LHCN-M2 (cell line): ENCODE measurements around the gene HOXC12. TPM values are rescaled to one million over a fixed set of nuclear protein-coding genes. Genes with fewer than 3 reads are reported as not detected.

Experiments used
- DNase-seq: peaks from one replicate; pipeline ENCODE4 v3.0.0-alpha.2; 2012; ENCODE audit warnings: low read depth
- polyA plus RNA-seq: library from polyadenylated mRNA; unstranded; fragments of >200 nt; gene quantifications from one replicate; pipeline ENCODE4 v1.2.1, GENCODE V29; 2012; ENCODE audit warnings: missing spikeins
- total RNA-seq: library from RNA; depleted of rRNA; stranded (reverse); fragments of >200 nt; gene quantifications from 2 replicates; pipeline ENCODE4 v1.2.3, GENCODE V29; 2014; rRNA removed

HOXC12 gene
- 0.34 and 0.38 TPM in 2 replicates for total RNA-seq
- polyA plus RNA-seq: 0.19 TPM

- DNase-seq: no peak
Measured at GRCh38 chr12:53954694-53955035, at the start of gene HOXC12. Gene HOXC12, plus strand, starts transcription at chr12:53954903. Its CDS starts 27 bp downstream, at chr12:53954930.

GRCh38 chr12:53907103-53907502 is 47.6 kb upstream of the HOXC12 start:
- DNase-seq: no peak

DNA sequence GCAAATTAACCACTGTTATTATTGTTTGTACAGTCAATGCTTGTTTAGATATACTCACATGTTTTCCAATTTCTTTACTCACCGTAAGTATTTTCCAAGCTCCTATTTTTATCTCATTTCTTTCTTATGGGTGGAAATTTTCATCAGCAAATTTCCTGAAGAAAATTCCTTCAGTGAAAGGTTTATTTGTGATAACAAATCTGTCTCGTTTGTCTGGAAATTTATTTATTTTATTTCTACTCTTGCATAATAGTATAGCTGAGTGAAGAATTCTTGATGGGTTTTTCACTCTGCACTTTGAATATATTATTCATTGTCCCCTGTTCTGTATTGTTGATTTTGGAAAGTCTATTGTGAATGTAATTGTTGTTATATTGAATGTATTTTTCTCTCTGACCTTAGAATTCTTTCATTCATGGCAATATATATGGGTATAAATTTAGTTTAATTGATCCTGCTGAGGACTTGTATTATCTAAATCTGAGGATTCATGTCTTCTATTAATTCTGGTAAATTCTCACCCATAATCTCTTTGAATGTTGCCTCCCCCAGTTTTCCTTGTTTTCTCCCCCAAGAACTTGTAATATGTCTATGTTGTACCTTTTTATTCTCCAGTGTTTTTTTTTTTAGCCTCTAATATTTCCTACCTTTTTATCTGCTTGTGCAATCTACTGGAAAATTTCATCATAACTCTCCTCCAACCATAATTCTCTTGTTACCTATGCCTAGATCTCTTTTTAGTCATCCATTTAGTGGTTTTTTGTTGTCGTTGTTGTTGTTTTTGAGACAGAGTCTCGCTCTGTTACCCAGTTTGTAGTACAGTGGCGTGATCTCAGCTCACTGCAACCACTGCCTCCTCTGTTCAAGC is 37.7 kb upstream of the HOXC12 start:
- DNase-seq: no peak

GRCh38 chr12:53924521-53925405 is 29.9 kb upstream of the HOXC12 start:
- peak; percentile 23 for DNase-seq

GRCh38 chr12:53927220-53928029 is 27.3 kb upstream of the HOXC12 start:
- no peak for DNase-seq

DNA sequence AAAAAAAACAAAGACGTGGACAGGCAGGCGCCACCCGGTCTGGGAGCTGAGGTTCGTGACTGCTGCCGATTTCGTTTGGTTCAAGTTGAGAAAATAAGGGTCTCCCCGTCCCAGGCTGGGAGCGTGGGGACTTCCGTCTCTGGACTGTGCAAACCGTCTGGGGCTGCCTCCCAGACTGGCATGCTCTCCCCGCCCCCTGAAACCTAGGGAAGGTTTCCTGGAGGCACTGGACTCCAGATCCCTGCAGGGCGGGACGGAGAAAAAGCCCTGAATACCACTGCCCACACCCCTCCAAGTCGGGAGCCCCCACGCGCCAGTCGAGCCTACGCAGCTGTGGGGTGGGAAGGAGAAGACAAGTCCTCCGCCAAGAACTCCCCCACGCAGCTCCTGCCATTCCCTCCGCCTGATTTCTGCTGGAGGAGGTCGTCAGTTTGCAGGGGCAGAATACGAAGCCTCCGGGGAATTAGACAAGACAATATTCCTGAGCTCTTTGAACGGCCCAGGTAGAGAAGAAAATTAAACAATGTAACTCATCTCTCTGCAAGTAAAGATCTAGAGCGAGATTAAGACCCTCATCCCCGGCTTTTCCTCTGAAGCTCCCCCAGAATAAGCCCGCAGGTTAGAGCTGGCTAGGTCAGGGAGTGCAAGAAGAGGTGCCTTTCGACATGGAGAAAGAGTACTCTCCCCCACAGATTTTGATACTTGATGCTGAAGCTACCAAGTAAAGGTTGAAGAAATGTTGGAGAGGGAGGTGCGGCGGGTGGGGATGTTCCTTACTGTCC is 26.5 kb upstream of the HOXC12 start:
- DNase-seq: no peak

GRCh38 chr12:53929527-53929926 is 25.2 kb upstream of the HOXC12 start:
- DNase-seq: no peak

DNA sequence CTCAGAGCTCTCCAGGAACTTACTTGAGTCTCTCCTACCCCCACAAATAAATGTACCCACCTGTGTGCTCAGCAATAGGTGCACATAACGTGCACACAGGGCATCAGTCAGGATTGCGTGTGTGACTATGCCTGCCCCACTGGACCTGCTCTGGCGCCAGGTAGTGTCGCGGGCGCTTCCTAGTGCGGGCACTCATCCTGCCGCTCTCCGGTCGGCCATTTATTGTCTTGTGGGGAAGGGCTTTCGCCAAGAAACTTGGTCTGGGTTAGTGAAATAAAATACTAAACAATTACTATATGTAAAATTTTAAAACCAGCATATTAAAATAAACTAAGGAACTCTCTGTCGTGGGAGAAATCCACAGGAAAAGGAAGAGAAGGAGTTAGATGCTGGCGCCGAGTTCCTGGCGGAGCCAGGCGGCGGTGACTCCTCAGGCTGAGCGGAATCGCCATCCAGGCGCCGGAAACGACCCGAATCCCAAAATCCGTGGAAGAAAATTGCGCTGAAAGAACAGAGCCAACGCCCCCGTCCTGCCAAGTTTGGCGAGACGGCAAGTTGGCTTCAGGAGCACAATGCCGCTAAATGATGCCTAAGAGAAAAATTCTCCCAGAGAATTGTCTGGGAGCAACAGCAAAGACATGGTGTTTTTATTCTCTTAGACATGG is 24.0 kb upstream of the HOXC12 start:
- DNase-seq: no peak

DNA sequence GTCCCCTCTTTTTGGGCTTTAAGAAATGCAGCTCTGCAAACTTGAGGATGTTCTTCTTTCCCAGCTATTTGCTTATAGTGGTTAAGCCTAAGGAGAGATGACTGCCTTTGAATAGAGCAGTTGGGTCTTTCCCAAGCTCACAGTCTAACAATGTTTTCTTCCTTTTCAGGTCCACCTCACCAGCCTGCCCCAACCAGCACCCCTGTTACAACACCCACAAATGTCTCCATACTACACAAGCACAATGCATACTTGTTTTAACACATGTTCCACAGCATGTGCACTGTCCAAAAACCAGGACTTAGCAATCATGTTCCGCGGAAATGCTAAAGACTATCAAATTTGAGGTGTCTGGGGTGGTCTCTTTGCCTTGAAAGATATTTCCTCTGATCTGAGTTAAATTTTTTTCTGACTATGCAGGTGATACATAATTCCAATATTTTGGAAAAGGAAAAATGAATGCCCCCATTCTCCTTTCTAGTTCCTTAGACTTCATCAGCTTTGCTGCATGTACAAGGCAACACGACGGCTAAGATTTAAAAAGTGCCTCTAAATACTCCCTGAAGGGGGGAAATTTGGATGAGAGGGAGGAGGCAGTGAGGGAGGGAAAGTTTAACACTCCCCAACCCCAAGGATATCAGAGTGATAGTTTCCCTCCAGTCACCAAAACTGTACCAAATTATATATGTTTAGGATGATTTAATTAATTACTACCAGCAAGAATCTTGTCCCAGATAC is 22.7 kb upstream of the HOXC12 start:
- DNase-seq: no peak

GRCh38 chr12:53932915-53933314 is 21.8 kb upstream of the HOXC12 start:
- no peak for DNase-seq

DNA sequence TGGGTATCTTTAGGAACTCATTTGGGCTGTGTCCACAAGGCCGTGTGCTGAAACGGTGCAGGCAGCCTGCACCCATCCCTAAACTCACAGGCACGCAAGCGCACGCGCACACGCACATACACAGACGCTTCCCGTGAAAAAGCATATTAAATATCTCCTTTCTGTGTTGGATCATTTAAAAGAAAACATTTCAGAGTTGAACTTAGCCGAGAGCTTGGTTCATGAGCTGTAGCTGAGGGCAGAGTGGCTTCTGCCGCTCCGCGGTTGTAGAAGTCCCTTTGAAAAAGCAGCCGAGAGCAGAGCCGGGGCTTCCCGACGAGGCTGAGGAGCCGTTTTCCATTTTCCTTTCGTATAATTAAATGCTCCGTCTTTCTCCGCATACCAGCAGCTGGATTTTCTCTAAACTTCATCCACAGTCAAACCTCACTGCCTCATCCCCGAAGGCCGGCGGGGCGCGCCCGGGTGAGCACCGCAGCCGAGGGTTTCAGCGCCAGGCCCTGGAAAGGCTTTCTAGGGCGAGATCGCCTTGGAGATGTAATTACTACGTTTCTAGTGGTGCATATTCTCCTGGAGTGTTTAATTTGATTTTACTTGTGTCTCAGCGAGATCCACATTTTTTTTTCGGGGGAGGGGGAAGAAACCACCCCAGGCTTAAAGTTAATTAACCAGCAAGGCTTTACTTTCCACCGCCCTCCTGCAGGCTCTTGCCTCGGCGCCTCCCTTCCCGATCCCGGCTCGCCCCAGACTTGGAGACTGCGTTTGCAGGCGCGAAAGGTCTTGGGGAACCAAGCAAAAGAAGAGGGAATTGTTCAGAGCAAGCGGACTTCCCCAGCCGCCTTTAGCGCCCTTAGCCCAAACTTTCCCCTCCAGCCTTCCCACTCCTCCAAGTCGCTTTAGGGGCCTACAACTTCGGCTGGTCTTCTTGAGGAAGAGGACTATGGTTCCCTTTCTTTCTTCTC is 19.0 kb upstream of the HOXC12 start:
- DNase-seq: no peak

GRCh38 chr12:53937099-53937498 is 17.6 kb upstream of the HOXC12 start:
- no peak for DNase-seq

DNA sequence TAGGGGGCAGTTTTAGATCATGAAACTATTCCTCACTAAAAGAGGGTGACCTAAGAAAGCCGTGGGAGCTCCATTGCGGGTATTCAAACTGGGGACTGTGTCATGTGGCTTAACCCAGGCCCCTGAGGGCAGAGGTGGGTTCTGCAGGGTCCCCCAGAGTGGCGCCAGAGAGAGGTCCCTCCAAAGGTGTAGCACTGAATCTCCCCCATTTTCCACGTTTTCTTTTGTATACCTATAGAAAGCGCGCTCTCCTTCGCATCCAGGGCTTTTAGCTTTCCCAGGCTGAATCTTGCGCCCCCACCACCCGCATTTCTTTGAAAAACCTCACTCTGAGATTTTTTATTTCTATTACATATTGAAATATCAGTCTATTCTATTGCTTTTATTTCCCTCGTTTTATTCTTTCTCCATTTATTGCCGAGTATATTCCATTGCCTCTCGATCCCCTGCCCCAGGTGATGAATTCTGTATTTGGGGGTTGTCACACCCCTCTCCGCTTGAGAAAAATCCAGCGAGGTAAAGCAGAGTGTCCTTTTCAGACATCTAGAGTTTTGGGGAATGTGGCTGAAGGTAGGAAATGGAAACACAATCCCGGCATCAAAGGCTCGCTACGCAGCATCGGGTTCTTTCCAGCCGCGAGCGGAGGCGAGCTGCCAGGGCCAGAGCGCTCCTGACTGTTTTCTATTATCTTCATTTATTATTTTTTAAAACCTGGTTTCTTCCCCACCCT is 16.9 kb upstream of the HOXC12 start:
- DNase-seq: no peak

DNA sequence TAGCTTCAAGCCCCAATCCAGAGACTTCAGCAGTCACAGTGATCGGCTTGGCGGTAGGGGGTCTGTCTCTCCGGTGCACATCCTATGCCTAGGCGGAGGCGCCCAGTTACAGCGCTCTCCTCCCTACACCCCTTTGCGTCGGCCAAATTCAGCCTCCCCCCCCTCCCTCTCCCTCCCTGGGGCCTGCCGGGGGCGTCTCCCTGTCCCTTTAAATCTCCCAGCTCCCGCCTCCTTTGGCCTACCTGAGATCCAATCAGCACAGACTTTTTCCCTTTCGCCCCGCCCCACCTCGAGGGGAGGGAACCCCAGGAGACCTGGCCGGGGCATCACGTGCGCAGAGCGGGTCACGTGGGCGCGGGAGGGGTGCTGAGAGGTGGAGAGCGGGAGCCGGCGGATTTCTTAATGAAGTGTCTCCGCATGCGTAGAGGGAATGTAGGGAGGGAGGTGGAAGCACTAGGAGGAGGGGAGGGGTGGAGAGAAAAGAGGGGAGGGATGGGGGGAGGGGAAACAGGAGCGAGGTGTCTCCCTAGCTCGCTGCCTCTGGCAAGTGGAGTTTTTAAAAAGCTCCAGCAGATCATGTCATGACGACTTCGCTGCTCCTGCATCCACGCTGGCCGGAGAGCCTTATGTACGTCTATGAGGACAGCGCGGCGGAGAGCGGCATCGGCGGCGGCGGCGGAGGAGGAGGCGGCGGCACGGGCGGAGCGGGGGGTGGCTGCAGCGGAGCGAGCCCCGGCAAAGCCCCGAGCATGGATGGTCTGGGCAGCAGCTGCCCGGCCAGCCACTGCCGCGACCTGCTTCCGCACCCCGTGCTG is 16.2 kb upstream of the HOXC12 start, which contains the start of gene HOXC13:
HOXC13 (plus strand) TSS at position 506 of the 815 bp plus-strand sequence; CDS start at position 582, 76 bp downstream.
- peak; percentile 99 for DNase-seq

GRCh38 chr12:53939141-53940108 is 15.3 kb upstream of the HOXC12 start:
- DNase-seq: peak; percentile 45
